Subcutaneous abdominal adipose tissue (tissue), 5 donors: Measurements from ENCODE around the gene FBXW4.

ENCODE experiments used
- H3K27ac ChIP-seq: one replicate; pipeline ENCODE4 v1.7.0; 2013; ENCODE audit warnings: low read depth, mild to moderate bottlenecking, inconsistent platforms, low read length, moderate library complexity
- H3K27me3 ChIP-seq, 5 donors: one replicate each; pipeline ENCODE4 v1.7.0; 2013; ENCODE audit warnings: low read length in 5 of 5, inconsistent platforms in 1 of 5; ENCODE audit not compliant: control insufficient read depth in 5 of 5, insufficient read depth in 4 of 5
- H3K36me3 ChIP-seq, 5 donors: one replicate each; pipeline ENCODE4 v1.7.0; 2013; ENCODE audit warnings: low read length in 5 of 5; ENCODE audit not compliant: control insufficient read depth in 5 of 5, insufficient read depth in 5 of 5
- H3K4me1 ChIP-seq, 5 donors: one replicate each; pipeline ENCODE4 v1.7.0; 2013; ENCODE audit warnings: low read length in 5 of 5, mild to moderate bottlenecking in 3 of 5, moderate library complexity in 1 of 5; ENCODE audit not compliant: control insufficient read depth in 5 of 5, insufficient read depth in 5 of 5
- H3K4me3 ChIP-seq, 5 donors: one replicate each; pipeline ENCODE4 v1.7.0; 2013; ENCODE audit warnings: low read length in 5 of 5, low read depth in 1 of 5
- H3K9ac ChIP-seq, 5 donors: one replicate each; pipeline ENCODE4 v1.7.0; 2013; ENCODE audit warnings: low read length in 5 of 5, mild to moderate bottlenecking in 4 of 5, moderate library complexity in 3 of 5
- H3K9me3 ChIP-seq, 5 donors: one replicate each; pipeline ENCODE4 v1.7.0; 2013; ENCODE audit warnings: low read length in 5 of 5; ENCODE audit not compliant: control insufficient read depth in 5 of 5
- donor health status: healthy.
- donor health status: healthy.
- donor health status: healthy.
- donor health status: healthy.
- donor health status: healthy.

Gene FBXW4

DNA sequence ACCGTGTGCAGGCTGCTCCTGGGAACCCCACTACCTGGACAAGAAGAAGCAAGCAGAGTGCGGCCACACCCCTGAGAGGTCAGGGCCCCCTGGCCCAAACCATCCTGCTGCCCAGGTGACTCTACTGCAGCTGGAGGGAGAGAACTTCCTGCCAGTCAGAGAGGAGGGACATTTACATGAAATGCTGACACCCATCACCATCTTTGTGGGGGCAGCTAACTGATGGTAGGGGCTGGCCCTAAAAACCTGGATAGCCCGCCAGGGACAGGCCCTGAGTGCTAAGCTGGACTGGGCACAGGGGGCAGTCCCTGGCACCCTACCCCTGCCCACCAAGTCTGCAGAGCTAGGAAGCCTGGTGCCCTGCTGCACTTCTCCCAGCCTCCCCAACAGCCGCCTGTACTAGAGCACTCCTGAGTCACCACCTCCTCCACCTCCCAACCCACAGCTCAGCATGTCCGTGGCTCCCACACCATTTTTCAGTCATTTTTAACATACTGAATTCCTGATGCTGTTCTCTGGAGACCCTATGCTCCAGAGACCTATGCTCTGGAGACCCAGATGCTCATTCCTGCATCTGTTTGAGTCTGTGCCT lies 79.3 kb downstream of the FBXW4 start:
- no peaks in the 10 kb centered on the region for H3K9me3 ChIP-seq
- peaks cover 0 to 70% (median 45%) of the 10 kb centered on the region in 5 donors for H3K36me3 ChIP-seq
- H3K27ac ChIP-seq = no peak overlapping the region
- no peaks in the 10 kb centered on the region for H3K27me3 ChIP-seq
- H3K4me3 ChIP-seq = no peak overlapping the region
- H3K4me1 ChIP-seq = peaks cover 4 to 20% (median 13%) of the 10 kb centered on the region in 5 donors
- H3K9ac ChIP-seq = no peak overlapping the region

DNA sequence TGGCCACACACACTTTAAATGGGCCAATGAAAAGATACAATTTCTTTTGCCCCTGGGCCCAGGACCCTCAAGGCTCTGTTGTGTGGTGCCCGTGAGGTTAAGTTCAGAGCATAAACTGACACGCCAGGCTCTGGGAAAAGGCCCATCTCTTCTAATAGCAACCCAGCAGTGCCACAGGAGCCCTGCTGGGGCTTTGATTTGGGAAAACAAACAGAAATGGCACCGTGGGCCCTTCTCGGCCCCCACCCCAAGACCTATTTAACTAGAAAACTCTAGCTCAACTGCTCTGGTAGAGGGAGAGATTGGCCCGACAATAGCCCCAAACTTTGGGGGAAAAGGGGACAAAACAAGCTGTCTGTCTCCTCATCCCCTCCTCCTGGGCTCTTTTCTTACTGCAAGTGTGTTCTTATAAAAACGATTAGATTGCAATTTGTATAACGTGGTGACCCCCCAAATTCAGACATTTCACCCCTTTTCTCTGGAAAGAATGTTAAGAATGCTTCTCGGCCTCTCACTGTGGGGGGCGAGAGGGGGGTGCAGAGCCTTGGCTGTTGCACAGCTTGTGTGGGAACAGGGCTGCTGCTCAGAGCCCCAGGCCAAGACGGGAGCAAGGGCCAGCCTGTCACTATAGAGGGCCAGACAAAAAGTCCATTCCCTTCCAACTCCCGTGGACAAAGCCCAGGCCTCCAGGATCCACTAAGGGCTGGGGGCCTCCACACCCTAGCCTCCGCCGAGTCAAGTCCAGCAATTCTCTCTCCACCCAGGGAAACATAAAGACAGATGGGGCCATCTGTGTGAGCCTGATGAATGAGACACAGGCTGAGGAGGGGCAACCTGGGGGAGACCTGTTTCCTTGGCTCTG lies 80.1 kb downstream of the FBXW4 start:
- Histone ChIP-seq H3K4me3 (no peak overlapping the region), H3K36me3 (peaks cover 0 to 70% (median 49%) of the 10 kb centered on the region in 5 donors), H3K9ac (no peak overlapping the region)

DNA sequence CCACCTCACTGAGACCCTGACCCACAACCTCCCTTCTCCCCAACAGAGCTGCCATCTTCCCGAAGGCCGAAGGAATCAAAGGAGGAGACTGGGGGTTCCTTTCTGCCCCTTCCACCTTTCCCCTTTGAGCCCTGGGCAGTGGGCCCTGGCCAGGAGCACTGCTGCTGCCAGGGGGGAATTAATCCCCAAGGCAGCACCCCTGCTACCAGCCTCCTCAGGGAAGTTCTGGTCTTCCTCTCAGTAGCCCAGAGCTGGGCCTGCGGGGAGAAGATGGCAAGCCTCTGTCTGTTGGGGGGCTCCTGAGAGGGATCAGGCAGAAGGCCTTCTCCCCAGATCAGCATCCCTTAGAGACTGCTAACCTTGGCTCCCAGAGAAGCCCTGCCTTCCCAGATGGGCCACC lies 81.3 kb downstream of the FBXW4 start:
- H3K27ac ChIP-seq = no peak overlapping the region
- H3K36me3 ChIP-seq = peaks cover 0 to 72% (median 54%) of the 10 kb centered on the region in 5 donors
- H3K4me3 ChIP-seq = no peak overlapping the region
- no peaks in the 10 kb centered on the region for H3K9me3 ChIP-seq
- no peaks in the 10 kb centered on the region for H3K27me3 ChIP-seq
- H3K9ac ChIP-seq = peak overlapping the region in 1 of 5 donors; percentile 19
- peaks cover 7 to 29% (median 18%) of the 10 kb centered on the region in 5 donors for H3K4me1 ChIP-seq

More for the DNA sequence above, 80.1 kb downstream of the FBXW4 start:
- Histone ChIP-seq H3K27ac (no peak overlapping the region), H3K9me3 (no peaks in the 10 kb centered on the region), H3K27me3 (no peaks in the 10 kb centered on the region), H3K4me1 (peaks cover 7 to 26% (median 18%) of the 10 kb centered on the region in 5 donors)

DNA sequence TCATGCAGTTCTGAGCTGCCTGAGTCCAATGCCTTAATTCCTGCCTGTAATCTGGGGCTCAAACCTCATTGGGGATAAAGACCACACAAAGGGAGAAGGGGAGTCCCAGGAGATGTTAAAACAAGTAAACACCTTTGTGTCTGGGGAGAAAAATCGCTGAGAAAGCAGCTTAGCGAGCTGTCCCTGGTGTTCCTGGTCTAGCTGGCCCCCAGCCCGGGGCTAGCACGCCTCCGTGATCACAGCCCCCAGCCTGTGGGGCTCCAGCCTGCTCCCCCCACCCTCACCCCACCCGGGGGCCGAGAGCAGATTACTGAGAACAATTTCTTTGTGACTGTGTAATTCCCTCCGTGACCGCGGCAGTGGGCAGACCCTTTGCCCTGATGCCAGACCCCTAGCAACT lies 82.1 kb downstream of the FBXW4 start:
- Histone ChIP-seq H3K4me1 (peaks cover 7 to 27% (median 18%) of the 10 kb centered on the region in 5 donors), H3K27me3 (no peaks in the 10 kb centered on the region), H3K4me3 (no peak overlapping the region), H3K27ac (no peak overlapping the region), H3K9ac (no peak overlapping the region), H3K9me3 (no peaks in the 10 kb centered on the region), H3K36me3 (peaks cover 0 to 74% (median 57%) of the 10 kb centered on the region in 5 donors)

DNA sequence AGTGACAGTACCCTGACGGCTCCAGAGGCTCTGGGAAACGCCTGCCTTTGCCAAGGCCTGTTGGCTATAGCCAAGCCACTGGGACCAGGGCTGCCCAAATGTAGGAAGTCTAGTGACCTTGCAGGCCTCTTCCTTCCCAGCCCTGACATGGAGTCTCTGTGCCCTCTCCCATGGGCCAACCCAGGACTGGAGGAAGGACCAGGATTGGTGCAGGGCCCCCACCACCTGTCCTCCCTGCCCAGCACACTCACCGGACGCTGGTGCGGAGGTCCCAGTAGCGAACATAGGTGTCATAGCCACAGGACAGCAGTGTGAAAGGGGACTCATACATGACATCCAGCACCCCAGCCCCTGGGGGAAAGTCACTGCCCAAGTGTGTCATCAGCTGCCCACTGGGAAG lies 82.9 kb downstream of the FBXW4 start:
- no peaks in the 10 kb centered on the region for H3K27me3 ChIP-seq
- peak overlapping the region; percentile 46 for H3K27ac ChIP-seq
- H3K9me3 ChIP-seq = no peaks in the 10 kb centered on the region
- H3K36me3 ChIP-seq = peaks cover 0 to 77% (median 58%) of the 10 kb centered on the region in 5 donors
- no peak overlapping the region for H3K9ac ChIP-seq
- no peak overlapping the region for H3K4me3 ChIP-seq
- peaks cover 7 to 25% (median 18%) of the 10 kb centered on the region in 5 donors for H3K4me1 ChIP-seq

DNA sequence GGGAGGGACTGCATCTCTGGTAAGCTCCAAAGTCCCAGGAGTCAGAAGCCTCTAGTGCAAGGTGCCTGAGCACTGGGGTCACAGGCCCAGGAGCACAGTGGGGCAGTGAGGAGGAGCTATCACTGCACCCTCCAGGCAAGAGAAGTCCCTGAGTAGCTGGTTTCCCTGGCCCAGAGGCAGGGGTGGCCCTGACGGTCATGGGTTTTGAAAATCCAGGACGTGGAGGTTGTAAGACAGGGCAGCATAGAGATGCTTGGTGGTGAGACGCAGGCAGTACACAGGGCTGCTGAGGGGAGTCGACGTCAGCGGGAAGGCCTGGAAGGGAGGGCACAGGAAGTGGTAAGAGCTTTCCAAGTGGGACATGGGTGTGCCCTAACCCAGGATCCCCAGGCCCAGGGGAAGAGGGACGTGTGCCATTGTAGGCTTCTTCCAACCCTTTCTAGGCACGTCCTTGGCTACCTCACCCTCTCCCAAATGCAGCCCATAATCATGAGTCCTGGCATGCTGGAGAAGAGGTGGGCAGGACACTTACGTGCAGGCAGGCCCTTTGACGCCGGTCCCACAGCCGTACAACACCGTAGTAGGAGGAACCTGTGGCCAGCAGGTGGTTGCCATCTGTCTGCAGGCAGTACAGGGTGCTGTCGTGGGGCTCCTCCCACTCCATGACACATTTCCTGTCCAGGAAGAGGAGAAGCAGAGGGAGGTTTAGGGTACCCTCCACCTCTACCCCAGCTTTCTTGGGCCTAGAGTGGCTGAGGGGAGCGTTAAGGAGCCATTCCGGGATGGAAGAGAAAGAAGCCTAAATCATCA lies 83.7 kb downstream of the FBXW4 start:
- no peaks in the 10 kb centered on the region for H3K9me3 ChIP-seq
- no peaks in the 10 kb centered on the region for H3K27me3 ChIP-seq
- H3K36me3 ChIP-seq = peaks cover 0 to 77% (median 57%) of the 10 kb centered on the region in 5 donors
- H3K27ac ChIP-seq = peak overlapping the region; percentile 46
- H3K9ac ChIP-seq = no peak overlapping the region
- H3K4me3 ChIP-seq = no peak overlapping the region
- H3K4me1 ChIP-seq = peaks cover 7 to 25% (median 18%) of the 10 kb centered on the region in 5 donors

DNA sequence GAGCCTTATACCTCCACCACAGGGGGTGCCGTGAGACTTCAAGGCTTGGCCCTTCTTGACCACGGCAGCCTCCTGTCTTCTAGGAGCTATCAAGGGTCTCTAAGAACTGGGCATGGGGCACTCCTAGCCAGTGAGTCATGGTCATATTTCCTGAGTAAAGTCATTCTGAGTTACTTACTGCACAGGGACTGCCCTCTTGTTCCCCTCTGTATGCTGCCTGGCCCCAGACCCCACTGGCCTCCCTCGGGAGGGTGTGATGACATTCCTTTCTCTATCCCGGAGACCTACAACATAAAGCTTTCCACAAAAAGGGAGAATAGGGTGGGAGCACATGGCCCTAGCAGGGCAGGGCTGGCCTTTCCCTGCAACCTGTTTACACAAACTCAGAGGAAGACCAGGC lies 85.5 kb downstream of the FBXW4 start:
- H3K27ac ChIP-seq = no peak overlapping the region
- no peak overlapping the region for H3K4me3 ChIP-seq
- peaks cover 0 to 88% (median 65%) of the 10 kb centered on the region in 5 donors for H3K36me3 ChIP-seq
- peaks cover 7 to 25% (median 18%) of the 10 kb centered on the region in 5 donors for H3K4me1 ChIP-seq
- H3K27me3 ChIP-seq = no peaks in the 10 kb centered on the region
- H3K9me3 ChIP-seq = no peaks in the 10 kb centered on the region
- H3K9ac ChIP-seq = no peak overlapping the region

DNA sequence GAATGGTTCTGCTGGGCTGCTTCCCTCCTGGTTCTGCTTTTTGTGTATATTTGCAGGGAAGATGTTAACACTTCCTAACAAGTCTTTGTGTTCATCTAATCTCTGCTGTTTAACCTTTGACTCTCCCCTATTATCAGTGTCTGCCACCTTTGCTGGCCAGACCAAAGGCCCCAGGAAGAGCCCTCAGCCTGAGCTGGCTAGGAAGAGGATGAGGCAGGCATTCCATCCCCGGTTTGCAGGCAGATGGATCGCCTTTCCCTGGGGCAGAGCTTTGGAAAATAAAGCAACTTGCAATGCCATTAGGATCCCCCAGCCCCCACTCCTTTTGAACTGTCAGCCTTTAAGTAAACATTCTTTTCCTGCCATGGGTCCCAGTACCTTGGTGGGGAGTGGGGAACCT lies 87.8 kb downstream of the FBXW4 start:
- H3K27me3 ChIP-seq = no peaks in the 10 kb centered on the region
- H3K9me3 ChIP-seq = no peaks in the 10 kb centered on the region
- no peak overlapping the region for H3K4me3 ChIP-seq
- peaks cover 7 to 23% (median 18%) of the 10 kb centered on the region in 5 donors for H3K4me1 ChIP-seq
- no peak overlapping the region for H3K27ac ChIP-seq
- H3K9ac ChIP-seq = no peak overlapping the region
- H3K36me3 ChIP-seq = peaks cover 4 to 79% (median 65%) of the 10 kb centered on the region in 5 donors

DNA sequence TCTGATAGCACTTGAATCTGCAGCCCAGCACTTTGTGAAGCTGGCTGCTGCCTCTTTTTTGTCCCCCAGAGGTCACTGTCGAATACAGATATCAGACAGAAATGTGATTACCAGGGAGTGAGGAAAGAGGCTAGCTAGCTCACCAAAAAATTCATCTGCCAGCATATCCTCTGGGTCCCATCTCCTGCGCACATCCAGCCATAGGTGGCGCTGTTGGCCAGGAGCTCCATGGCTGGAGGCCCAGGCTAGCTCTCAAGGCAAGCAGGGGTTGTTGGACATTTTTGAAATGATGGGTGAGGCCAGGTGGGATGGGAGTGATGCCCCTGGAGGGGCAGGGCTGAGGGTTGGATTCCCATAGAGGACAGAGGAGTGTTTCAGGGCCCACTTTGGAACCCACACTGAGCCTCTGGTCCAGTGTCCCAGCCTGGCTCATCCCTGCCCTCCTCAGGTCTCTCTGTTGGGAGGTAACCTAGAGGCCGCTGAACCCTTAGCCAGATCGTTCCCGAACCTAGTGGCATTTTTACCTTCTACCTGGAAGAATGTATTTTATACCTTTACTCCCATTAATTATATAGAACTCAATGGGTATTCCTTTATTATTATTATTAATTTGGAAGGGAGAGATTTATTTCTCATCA lies 92.1 kb downstream of the FBXW4 start:
- Histone ChIP-seq H3K27ac (no peak overlapping the region), H3K36me3 (peaks cover 4 to 44% (median 29%) of the 10 kb centered on the region in 5 donors), H3K4me1 (no peaks in the 10 kb centered on the region), H3K27me3 (no peaks in the 10 kb centered on the region), H3K9me3 (no peaks in the 10 kb centered on the region), H3K4me3 (no peak overlapping the region), H3K9ac (no peak overlapping the region)
